Hypothalamus (tissue), 51 donors: Measurements from ENCODE around the gene ZDHHC18.
"Not testable (repeated sequence)": the region's sequence is repeated elsewhere in the genome, so short reads cannot be mapped to it uniquely, and the experiment has no call there.

Source experiments
- DNase-seq, 51 donors: peaks; one replicate each; lab custom pipeline; 2025; lab: John Stamatoyannopoulos, UW

The ZDHHC18 gene

DNA sequence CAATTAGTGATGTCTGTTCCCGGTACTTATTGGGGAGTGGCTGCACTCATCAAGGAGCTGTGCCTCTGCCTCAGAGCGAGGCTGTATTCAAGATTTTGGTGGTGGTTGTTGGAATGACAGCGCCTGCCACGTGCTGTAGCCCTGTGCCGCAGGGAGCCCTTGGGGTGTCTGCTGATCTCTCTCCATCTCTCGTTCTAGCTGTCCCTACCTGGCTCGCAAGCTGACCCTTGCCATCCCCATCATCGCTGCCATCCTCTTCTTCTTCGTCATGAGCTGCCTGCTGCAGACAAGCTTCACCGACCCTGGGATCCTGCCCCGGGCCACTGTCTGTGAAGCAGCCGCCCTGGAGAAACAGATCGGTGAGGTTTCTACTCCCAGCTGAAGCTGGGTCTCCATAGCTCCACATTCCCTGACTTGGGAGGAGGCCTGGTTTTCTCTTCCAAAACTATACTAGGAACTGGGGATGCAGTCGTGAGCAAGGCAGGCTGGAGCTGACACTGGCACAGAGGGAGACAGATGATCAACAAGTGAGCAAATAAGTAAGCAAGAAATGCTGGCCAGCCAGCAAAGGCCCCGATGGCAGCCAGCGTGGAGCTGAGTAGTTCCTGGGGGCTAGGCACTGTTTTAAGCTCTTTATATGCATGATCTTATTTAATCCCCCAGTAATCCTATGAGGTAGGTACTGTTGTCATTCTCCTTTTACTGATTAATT lies 5.9 kb downstream of the ZDHHC18 start:
- DNase-seq, result peak in 2 of 51 donors; percentile 9 to 33

DNA sequence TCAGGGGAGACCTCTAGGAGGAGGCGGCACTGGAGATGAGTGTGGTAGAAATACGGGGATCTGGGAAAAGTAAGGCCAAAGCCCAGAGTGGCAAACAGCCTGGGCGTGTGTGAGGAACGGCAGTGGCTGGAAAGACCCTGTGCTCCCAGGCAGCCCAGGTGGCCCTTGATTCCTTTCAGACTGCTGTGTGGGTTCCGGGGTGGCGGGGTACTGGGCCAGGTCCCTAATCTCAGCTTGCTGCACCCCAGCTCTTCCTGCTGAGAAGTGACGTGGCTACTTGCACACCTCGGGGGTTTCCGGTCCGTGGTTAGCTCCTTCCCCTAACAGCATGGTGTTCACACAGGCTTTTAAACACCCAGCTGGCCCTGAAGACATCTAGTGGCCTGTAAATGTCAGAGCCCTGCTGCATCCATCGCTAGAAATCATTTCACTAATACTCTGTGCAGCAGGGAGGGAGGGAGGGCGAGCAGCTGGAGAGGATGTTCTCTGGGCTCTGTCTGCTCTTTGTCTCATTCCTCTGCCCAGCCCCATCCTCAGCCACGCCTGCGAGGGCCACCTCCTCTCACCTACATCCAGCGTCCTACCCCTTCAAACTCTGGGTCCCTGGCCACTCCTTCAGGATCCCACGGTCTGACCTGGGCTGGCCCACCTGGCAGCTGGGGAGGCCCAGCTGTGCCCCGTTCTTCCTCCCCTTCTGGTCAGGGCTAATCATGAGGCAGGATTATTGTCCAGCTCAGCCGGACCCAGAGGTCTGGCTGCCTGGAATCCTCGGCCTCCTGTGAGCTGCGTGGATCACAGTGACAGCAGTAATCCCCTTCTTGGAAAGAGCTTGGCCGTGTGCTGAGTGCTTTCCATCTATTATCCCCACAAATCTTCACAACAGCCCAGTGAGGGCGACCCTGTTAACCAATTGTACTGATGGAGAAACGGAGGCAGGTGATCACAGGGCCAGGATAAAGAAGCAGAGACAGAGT lies 7.2 kb downstream of the ZDHHC18 start:
- no peak for DNase-seq

DNA sequence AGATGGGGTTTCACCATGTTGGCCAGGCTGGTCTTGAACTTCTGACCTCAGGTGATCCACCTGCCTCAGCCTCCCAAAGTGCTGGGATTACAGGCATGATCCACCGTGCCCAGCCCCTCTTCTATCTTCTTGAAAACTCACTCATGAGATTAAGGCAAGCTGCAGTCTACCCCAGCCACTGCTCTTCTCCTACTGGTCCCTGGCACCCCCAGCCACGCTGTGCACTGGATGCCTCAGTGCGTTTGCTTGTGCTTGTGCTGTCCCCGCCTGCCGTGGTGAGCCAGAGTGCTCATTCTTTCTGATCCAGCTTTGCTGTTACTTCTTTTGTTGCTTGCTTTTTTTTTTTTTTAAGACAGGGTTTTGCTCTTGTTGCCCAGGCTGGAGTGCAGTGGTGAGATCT lies 11.2 kb downstream of the ZDHHC18 start:
- not testable (repeated sequence) for DNase-seq

DNA sequence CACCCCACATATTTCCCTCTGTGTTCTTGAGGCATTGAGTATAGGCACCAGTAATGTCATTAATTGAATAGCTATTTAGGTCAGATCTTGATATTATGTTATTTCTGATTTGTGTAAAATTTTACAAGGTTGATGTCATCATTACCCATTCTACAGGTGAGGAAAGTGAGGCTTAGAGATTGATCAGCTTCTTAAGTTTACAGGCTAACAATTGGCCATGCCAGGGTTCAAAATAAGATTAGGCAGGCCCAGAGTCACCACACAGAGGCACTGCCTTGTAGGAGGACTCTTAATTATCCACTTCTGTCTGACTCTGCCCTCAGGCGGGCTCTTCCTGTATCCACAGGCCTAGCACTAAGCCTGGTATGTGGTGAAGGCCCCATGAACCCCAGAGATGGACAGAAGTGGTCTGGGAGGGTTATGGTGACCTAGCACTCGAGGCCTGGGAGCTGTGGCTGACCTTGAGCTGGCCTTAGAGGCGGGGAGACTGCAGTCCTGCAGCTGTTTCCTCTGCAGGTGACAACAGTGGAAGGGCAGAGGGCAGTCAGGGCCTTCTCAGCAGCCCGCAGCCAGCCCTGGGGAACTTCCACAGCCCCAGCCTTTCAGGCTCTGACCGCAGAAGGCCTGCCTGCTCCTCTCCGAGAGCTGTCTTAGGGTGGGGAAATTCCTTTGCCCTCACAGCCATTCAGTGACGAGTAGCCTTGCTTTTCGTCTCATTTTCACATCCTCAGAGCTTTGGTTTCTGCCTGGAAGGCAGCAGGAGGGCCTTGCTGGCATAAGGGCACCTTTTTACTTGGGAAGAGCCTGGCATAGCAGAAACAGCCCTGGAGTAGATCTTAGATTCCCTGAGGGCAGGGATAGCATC lies 12.2 kb downstream of the ZDHHC18 start:
- no peak for DNase-seq

DNA sequence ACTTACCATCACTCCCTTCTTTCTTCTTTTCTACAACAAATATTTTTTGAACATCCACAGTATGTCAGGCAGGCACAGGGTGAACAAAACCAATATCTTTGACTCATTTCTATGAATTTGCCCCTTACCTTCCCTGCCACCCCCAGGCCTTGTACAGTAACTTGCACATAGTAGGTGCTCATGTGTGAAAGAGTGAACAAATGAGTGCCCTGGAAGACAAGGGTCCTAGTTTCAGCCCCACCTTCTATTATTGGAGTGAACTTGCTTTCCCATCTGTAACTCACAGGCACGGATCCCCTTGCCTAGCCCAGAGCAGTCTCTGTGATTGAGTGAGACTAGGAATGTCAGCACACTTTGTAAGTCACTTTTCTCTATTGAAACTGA lies 12.8 kb downstream of the ZDHHC18 start:
- no peak for DNase-seq

DNA sequence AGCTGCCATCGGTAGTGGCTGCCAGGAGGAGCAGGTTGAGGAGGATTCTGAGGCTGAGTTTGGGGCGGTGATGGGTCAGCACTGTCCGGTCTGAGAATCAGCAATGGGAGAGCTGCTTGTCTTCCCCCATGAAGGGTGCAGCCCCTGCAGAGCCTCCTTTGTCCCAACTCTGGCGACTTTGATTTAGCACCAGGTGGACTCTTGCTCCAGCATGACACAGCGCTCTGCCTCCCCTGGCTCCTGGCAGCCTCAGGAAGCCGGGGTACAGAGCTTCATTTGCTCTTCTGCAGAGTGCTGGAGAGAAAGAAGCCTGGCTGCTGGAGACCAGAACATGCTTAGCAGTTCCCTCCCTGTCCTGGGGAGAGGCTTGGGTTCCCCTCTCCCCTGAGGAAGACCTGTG lies 13.3 kb downstream of the ZDHHC18 start:
- no peak for DNase-seq

DNA sequence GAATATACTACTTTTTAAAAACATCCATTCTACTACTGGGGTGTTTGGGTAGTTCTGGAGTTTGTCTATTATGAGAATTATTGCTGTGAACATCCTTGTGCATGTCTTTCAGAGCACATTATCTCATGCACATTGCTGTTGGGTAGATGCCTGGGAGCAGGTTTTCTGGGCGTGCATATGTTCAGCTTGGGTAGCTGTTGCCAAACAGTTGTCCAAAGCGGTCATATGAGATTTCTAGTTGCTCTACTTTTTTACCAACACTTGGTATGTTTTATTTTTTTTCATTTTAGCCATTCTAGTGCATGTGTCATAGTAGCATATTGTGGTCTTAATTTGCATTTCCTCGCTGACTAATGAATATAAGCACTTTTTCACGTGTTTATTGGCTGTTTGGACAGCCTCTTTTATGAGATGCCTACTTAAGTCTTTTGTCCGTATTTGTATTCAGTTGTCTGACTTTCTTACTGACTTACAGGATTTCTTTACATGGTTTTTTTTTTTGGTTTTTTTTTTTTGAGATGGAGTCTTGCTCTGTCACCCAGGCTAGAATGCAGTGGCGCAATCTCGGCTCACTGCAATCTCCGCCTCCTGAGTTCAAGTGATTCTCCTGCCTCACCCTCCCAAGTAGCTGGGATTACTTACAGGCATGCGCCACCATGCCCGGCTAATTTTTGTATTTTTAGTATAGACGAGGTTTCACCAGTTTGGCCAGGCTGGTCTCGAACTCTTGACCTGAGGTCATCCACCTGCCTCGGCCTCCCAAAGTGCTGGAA lies 18.1 kb downstream of the ZDHHC18 start:
- DNase-seq, result no peak

GRCh38 chr1:26847826-26848225 lies 21.3 kb downstream of the ZDHHC18 start:
- DNase-seq, result not testable (repeated sequence)

- no peak for DNase-seq
Observed at GRCh38 chr1:26848499-26848898, 22.0 kb downstream of the ZDHHC18 start.

DNA sequence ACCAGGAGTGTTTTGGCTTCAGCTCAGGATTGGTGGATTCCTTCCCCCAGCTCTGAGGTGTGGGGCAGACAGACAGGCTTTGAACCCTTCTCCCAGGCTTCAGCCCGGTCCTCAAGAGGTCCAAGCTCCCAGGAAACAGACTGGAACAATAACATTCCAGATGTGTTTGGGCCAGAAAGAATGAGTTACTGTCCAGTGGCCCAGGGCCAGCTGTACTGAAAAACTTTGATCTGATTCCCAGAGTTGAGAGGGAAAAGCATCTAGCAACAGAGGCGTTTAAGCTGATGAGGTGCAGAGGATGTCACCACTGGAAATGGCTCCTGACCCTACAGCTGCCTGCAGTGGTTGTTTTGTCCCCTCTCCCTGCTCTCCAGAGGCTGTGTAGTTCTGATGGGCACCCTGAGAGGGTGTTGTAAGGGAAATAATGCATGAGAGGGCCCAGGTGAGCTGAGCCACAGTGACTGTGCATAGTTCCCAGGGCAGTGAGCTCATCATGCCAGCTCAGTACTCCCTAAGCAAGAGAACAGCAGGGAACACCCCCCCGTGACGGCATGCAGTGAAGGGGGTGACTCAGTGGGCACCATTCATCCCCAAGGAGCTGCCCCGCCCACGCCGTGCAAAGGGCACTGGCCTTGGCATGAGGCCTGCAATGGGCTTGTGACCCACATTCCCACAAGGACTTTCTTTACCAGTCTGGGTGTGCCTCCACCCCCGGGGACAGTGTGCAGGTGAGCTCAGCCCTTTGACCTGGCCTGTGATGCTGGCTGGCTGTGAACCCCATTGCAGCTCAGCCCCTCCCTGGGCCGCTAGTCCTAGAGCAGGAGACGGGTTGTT lies 22.7 kb downstream of the ZDHHC18 start:
- peak in 9 of 51 donors; percentile 18 to 81 (median 44) for DNase-seq

- no peak for DNase-seq
Observed at GRCh38 chr1:26851106-26851684, 24.7 kb downstream of the ZDHHC18 start.

DNA sequence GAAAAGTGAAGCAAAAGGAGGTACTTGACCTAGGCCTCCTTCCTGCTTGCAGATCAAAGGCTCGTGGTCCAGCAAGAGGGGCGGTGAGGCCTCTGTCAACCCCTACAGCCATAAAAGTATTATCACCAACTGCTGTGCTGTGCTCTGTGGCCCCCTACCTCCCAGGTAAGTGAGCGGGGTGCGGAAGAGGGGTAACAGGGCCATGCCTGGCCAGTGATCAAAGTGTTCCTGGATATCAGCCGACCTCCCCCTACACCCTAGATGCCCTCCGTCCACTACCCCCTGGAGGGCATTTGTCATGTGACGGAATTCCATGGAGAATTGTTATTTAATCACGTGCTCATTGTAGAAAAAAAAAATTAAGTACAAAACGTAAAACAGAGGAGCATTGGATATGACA lies 26.2 kb downstream of the ZDHHC18 start:
- DNase-seq, result no peak

DNA sequence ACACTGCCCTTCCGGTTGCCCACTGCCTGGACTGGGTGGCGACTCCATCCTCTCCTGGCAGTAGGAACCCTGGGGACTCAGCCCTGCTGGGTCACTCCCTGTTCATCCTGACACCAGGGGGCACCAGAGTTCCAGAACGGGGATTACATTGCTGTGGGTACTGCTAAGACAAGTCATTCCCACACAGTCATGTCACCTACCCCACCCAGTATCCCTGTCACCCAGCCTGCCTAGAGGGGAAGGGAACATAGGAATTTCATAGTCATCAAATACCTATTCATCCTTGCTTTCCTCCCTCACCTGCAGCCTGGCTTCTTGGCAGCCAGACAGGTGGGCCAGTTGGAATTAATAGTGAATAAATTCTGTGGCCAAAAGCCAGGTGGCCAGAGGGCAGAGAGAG lies 26.7 kb downstream of the ZDHHC18 start:
- DNase-seq, result peak in 41 of 51 donors; percentile 2 to 80 (median 48)

DNA sequence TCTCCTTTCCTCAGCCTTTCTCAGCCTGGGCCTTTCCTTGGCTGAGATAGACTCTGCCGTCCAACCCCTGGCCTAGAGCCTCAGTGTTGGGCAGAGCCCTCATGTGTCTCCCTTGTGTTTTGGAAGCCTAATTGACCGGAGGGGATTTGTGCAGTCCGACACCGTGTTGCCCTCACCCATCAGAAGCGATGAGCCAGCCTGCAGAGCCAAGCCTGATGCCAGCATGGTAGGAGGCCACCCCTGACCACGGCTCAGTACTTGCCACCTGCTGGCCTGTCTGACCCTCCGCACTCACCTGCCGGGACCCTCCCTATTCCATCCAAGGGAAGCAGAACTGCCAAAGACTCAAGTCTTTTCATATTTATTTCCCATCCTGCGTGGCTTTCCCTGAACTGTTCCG lies 27.1 kb downstream of the ZDHHC18 start:
- no peak for DNase-seq

DNA sequence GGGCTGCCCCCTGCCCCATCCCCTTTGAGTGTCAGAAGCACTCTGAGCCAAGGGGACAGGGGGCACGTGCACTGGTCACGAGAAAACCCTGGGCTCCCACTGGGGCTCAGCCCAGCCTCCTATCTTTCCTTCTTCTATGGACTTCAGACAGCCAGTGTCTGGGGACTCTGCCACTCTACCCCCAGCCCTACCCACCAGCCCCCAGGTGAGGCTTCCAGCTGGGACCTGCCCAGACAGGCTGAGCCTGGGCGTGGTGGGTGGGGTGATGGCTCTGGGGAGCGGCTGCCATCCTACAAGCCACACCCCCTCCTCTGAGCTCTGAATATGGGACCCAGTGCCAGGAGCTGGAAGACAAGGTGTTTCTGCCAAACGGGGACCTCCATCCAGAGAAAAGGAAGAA lies 28.4 kb downstream of the ZDHHC18 start:
- DNase-seq, result no peak

GRCh38 chr1:26855636-26856035 lies 29.1 kb downstream of the ZDHHC18 start:
- DNase-seq, result no peak

DNA sequence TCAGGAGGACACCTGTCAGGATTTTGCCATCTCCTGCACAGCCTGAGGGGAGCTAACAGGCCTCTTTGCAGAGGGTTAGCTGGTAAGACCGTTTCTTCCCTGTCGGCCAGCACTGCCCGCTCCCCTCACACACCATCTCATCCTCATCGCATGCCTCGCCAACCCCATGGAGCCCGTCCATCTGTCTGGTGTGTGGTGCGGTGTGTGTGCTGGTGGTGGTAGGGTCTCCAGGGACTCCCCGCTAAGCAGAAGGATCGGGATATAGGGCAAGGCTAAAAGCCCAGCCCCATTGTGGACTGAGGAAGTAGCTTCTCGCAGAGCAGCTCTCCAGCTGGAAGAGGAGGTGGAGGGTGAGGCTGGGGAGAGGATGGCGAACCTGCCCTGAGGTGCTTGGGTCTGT lies 29.7 kb downstream of the ZDHHC18 start:
- no peak for DNase-seq

DNA sequence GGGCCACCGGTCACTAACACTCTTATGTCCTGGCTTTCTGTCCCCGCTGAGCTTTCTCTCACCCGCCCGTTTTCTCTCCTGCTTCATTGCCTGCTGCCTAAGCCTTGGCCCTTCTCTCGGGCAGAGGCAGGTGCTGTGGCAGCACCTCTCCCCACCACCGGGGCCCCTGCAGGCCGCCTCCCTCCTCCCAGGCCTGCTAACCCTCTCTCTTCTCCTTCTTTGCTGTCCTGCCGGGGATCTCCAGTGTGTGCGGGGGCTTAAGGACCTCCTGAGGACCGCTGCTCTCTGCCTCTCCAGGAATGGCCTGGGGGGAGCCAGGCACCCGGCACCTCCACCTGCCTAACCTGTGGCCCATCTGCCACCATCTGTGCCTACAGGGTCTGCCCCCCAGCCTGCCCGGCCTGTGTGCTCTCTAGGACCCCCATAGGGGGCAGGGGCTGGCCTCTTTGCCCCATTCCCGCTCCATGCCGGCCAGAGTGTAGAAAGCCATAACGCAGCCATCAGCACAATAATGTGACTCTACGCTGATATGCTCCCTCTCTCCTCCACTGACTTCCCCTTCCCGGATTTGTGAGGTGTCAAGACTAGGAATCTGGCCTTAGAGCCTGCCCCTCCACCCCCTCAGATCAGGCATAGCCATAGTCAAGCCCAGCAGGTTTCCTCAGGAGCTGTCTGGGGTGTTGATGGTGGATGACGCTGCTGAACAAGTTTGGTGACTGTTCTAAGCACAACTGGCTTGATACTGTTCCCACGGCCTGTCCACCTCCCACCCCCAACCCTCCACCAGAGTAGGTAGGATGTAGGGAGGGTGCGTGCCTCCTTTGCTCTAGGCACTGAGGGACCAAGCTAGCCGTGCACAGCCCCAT lies 30.3 kb downstream of the ZDHHC18 start:
- DNase-seq, result no peak
